Activated CD8-positive, alpha-beta memory T cell treated with anti-CD3 and anti-CD28 coated beads, Interleukin-2, amount 10 ng/mL, durations not matched to agents 7 days and 5 days (primary cell): ENCODE data around the gene CALY. TPM values are rescaled to one million over a fixed set of nuclear protein-coding genes. Genes with fewer than 3 reads are reported as not detected.

Experiments
- ATAC-seq: fragments of 150-1000 bp; cut with Tn5 transposase; one replicate; pipeline ENCODE4 v1.10.0; 2021; ENCODE audit warnings: moderate library complexity
- CTCF ChIA-PET: fragments of 350-600 bp; sonication (Branson Sonifier 250); formaldehyde crosslinking; loops from one replicate; lab custom pipeline; 2021; ENCODE audit warnings: antibody characterized with exemption; lab: Charles Lee
- DNase-seq: peaks from one replicate; pipeline ENCODE4 v3.0.0-alpha.2; 2020
- H3K27ac Mint-ChIP-seq: one replicate; pipeline ENCODE4 v1.8.0; 2021; ENCODE audit warnings: mild to moderate bottlenecking, mixed read lengths
- H3K27me3 Mint-ChIP-seq: one replicate; pipeline ENCODE4 v1.8.0; 2021; ENCODE audit warnings: mixed read lengths
- H3K36me3 Mint-ChIP-seq: one replicate; pipeline ENCODE4 v1.8.0; 2021; ENCODE audit warnings: mild to moderate bottlenecking, mixed read lengths
- H3K4me1 Mint-ChIP-seq: one replicate; pipeline ENCODE4 v1.8.0; 2021; ENCODE audit warnings: mixed read lengths
- H3K4me3 Mint-ChIP-seq: one replicate; pipeline ENCODE4 v1.8.0; 2021; ENCODE audit warnings: mild to moderate bottlenecking, moderate library complexity, mixed read lengths
- H3K9me3 Mint-ChIP-seq: one replicate; pipeline ENCODE4 v1.8.0; 2022; ENCODE audit warnings: low read depth, mixed read lengths
- total RNA-seq, 2 experiments: library from RNA; stranded (reverse); gene quantifications; one replicate each; pipeline ENCODE4 v1.2.3, GENCODE V29; 2021

CALY gene
- total RNA-seq, 2 experiments from 2014 or later: not detected

GRCh38 chr10:133361773-133362441 is 25.2 kb upstream of the CALY start:
- no peak for DNase-seq
- CTCF ChIA-PET: interaction anchor here (0.6 to 1.9 kb wide), 4 partner anchors 9 to 47 kb away, joined by 3 to 8 read pairs (median 4); partner anchors contain the start of gene PRAP1
- Mint-ChIP-seq H3K27me3 (no peaks in the 10 kb centered on the region), H3K9me3 (no peaks in the 10 kb centered on the region), H3K36me3 (peaks cover 2% of the 10 kb centered on the region), H3K4me3 (peak overlapping the region; percentile 13), H3K27ac (peak overlapping the region; percentile 16), H3K4me1 (peaks cover 10% of the 10 kb centered on the region)
- no peak for ATAC-seq

GRCh38 chr10:133361227-133361626 is 24.5 kb upstream of the CALY start:
- CTCF ChIA-PET: interaction anchor here (0.8 to 1.9 kb wide), 3 partner anchors 9 to 31 kb away, joined by 4 to 8 read pairs (median 4); partner anchors contain the start of gene PRAP1
- no peaks in the 10 kb centered on the region for H3K27me3 Mint-ChIP-seq
- H3K9me3 Mint-ChIP-seq: no peaks in the 10 kb centered on the region
- peaks cover 2% of the 10 kb centered on the region for H3K36me3 Mint-ChIP-seq
- H3K4me1 Mint-ChIP-seq: peaks cover 10% of the 10 kb centered on the region
- ATAC-seq: no peak
- H3K27ac Mint-ChIP-seq: no peak overlapping the region
- no peak for DNase-seq
- peak overlapping the region; percentile 13 for H3K4me3 Mint-ChIP-seq

DNA sequence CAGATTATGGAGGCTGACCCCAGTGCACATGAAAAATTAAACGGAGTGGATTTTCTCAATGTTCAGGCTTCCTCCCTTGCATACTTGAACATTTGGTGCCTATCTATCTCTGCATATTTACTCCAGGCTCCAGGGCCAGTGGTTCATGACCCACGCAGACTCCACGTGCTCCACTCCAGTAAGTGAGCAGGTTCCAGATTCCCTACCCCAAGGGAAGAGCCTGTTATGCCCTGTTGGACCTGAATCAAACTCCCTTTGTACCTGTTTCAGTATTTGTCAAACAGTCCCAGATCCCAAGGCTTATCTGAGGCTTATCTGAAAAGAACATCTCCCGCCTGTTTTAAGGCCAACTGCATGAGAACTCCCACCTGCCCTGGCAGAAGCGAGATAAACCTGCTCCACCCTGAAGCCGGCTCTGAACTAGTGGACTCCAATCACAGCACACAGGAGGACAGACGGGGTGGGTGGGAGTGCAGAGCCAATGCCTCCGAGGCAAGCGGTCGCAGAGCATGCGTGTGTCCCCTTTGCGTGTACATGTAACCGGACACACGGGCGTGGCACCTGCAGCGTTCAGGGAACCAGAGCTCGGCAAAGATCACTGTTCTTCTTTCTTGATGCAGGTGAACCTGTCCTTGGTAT is 23.4 kb upstream of the CALY start:
- no peaks in the 10 kb centered on the region for H3K27me3 Mint-ChIP-seq
- peaks cover 13% of the 10 kb centered on the region for H3K4me1 Mint-ChIP-seq
- H3K36me3 Mint-ChIP-seq: peaks cover 2% of the 10 kb centered on the region
- no peak for DNase-seq
- ATAC-seq: no peak
- no peak overlapping the region for H3K27ac Mint-ChIP-seq
- H3K4me3 Mint-ChIP-seq: no peak overlapping the region
- H3K9me3 Mint-ChIP-seq: no peaks in the 10 kb centered on the region
- CTCF ChIA-PET: no interaction called here

DNA sequence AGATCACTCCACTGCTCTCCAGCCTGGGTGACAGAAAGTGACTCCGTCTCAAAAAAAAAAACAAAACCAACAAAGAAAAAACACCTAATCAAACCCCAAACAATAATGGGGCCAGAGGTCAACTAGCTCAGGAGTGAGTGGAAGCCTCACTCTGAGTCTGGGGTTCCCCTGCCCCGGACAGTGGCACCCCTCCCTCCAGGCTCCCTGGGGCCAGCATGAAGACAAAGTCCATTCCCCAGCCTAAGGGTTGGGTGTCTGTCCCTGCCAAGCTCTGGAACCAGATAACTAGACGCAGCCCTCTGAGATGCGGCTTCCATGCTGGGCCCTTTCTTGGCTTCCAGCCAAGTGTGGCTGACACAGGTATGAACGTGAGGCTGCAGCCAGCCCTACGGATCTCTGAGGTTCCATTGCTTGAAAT is 22.9 kb upstream of the CALY start:
- Mint-ChIP-seq H3K27ac (no peak overlapping the region), H3K9me3 (no peaks in the 10 kb centered on the region), H3K27me3 (no peaks in the 10 kb centered on the region), H3K36me3 (peaks cover 2% of the 10 kb centered on the region), H3K4me3 (no peak overlapping the region), H3K4me1 (peaks cover 13% of the 10 kb centered on the region)
- ATAC-seq (no peak), DNase-seq (no peak)
- CTCF ChIA-PET: interaction anchor here (1.0 to 1.5 kb wide), 2 partner anchors 30 to 45 kb away, joined by 3 to 7 read pairs; no protein-coding TSS in a partner anchor

GRCh38 chr10:133358925-133359310 is 22.2 kb upstream of the CALY start:
- DNase-seq (no peak), ATAC-seq (no peak)
- H3K27ac Mint-ChIP-seq: no peak overlapping the region
- H3K4me3 Mint-ChIP-seq: no peak overlapping the region
- H3K27me3 Mint-ChIP-seq: no peaks in the 10 kb centered on the region
- H3K4me1 Mint-ChIP-seq: peaks cover 13% of the 10 kb centered on the region
- H3K9me3 Mint-ChIP-seq: no peaks in the 10 kb centered on the region
- CTCF ChIA-PET: interaction anchor here (0.6 to 1.5 kb wide), 3 partner anchors 28 to 45 kb away, joined by 3 to 7 read pairs (median 3); no protein-coding TSS in a partner anchor
- H3K36me3 Mint-ChIP-seq: peaks cover 2% of the 10 kb centered on the region

- ATAC-seq: peak; percentile 28
- H3K27ac Mint-ChIP-seq: no peak overlapping the region
- no peak for DNase-seq
- H3K4me1 Mint-ChIP-seq: peaks cover 13% of the 10 kb centered on the region
- CTCF ChIA-PET: interaction anchor here (0.6 to 1.5 kb wide), 7 partner anchors 10 to 83 kb away, joined by 3 to 7 read pairs (median 3); no protein-coding TSS in a partner anchor
- no peaks in the 10 kb centered on the region for H3K9me3 Mint-ChIP-seq
- H3K36me3 Mint-ChIP-seq: peaks cover 2% of the 10 kb centered on the region
- no peak overlapping the region for H3K4me3 Mint-ChIP-seq
- no peaks in the 10 kb centered on the region for H3K27me3 Mint-ChIP-seq
These were observed 21.6 kb upstream of the CALY start for GRCh38 chr10:133358162-133358924.

DNA sequence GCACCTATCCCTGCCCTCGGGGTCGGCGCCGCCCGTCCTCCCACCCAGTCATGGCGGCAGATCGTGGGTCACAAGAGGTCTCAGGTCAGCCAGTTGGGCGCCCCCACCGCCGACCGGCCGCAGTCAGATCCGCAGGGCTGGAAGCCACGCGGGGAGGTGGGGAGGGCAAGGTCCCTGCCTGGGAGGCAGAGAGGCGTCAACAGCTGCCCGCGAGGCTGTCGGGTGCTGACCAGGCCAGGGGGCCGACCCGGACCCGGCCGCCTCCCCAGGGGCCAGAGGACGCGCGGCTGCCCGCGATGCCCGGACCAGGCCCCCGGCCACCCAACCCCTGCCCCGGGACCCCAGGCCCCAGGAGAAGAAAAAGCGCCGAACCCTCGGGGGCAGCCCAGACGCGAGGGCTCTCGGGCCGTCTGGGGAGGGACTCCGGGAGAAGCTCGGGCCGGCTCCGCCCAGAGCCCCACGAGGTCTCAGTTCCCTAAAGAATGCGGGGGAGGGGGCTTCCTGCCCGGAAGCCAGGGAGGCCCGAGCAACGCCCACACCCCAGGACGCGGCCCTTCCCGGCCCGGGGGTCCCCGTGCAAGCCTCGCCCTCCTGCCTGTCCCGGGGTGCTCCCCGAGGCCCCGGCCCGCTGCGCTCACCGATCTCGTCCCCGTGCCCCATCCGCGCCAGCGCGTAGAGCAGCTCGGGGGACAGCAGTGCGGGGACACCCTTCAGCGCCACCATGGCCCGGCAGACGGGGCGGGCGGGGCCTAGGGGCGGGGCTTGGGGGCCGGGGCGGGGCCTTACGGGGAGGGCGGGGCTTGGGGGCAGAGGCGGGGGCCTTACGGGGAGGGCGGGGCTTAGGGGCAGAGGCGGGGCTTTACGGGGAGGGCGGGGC is 20.8 kb upstream of the CALY start, which contains the start of gene FUOM:
Gene FUOM, minus strand, starts transcription at position 735 of the 877 bp plus-strand sequence. Its CDS starts 12 bp downstream, at position 723.
- peak; percentile 75 for DNase-seq
- no peaks in the 10 kb centered on the region for H3K27me3 Mint-ChIP-seq
- H3K9me3 Mint-ChIP-seq: no peaks in the 10 kb centered on the region
- H3K4me1 Mint-ChIP-seq: peaks cover 13% of the 10 kb centered on the region
- H3K4me3 Mint-ChIP-seq: peak within 1 kb of the TSS; percentile 62
- CTCF ChIA-PET: interaction anchor here (0.7 to 1.5 kb wide), 5 partner anchors 9 to 82 kb away, joined by 3 to 7 read pairs (median 3); no protein-coding TSS in a partner anchor
- H3K27ac Mint-ChIP-seq: no peak within 1 kb of the TSS
- H3K36me3 Mint-ChIP-seq: peaks cover 2% of the 10 kb centered on the region
- peak; percentile 91 for ATAC-seq

- DNase-seq (no peak), ATAC-seq (no peak)
- peak overlapping the region; percentile 62 for H3K4me3 Mint-ChIP-seq
- H3K9me3 Mint-ChIP-seq: no peaks in the 10 kb centered on the region
- H3K27me3 Mint-ChIP-seq: no peaks in the 10 kb centered on the region
- no peak overlapping the region for H3K27ac Mint-ChIP-seq
- CTCF ChIA-PET: interaction anchor here (1.1 to 1.5 kb wide), 5 partner anchors 27 to 82 kb away, joined by 3 to 7 read pairs (median 3); no protein-coding TSS in a partner anchor
- H3K4me1 Mint-ChIP-seq: peaks cover 7% of the 10 kb centered on the region
- no peaks in the 10 kb centered on the region for H3K36me3 Mint-ChIP-seq
These were observed 20.0 kb upstream of the CALY start for GRCh38 chr10:133356549-133357284.

DNA sequence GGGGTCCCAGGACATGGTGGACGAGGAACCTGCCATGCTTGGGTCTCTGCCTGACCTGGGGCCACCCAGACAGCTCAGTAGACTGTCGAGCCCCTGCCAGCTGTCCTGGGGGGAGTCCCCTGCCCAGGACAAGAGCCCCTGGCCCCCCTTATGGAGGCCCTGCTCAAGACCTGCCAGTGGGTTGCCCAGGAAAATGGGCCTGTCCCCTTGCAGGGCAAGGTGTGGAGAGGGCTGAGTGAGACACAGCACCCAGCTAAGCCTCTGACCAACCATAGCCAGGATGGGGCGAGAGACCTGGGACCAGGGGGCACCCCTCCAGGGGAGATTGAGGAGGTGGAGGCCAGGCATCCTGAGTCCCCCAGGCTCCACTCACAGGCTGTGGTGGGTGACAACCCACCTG is 19.3 kb upstream of the CALY start:
- Mint-ChIP-seq H3K27me3 (no peaks in the 10 kb centered on the region), H3K27ac (no peak overlapping the region), H3K9me3 (no peaks in the 10 kb centered on the region), H3K4me3 (no peak overlapping the region), H3K4me1 (peaks cover 2% of the 10 kb centered on the region), H3K36me3 (no peaks in the 10 kb centered on the region)
- CTCF ChIA-PET: interaction anchor here (1.1 to 1.2 kb wide), 2 partner anchors 27 to 35 kb away, joined by 3 read pairs; no protein-coding TSS in a partner anchor
- no peak for DNase-seq
- no peak for ATAC-seq

DNA sequence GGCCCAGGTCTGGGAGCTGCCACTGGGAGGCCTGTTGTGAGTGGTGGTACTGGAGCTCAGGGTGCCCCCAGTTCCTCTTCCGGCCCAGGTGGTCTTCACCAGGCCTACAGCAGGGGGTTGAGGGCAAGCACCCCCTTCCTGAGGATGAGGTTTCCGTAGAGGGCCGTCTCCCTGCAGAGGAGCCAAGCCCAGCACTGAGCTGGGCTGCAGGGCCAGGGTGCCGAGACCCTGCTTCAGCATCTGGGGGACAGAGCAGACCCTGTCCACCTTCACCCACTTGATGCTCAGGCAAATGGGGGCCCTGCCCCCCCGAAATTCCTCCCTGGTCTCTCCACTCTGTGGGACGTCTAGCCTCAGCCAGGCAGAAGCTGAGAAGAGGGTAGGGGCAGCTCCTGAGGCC is 18.6 kb upstream of the CALY start:
- Mint-ChIP-seq H3K27ac (no peak overlapping the region), H3K4me1 (peaks cover 2% of the 10 kb centered on the region), H3K9me3 (no peaks in the 10 kb centered on the region), H3K27me3 (no peaks in the 10 kb centered on the region), H3K4me3 (no peak overlapping the region), H3K36me3 (no peaks in the 10 kb centered on the region)
- DNase-seq (no peak), ATAC-seq (no peak)
- CTCF ChIA-PET: interaction anchor here (1.2 kb wide), 1 partner anchor 26 kb away, joined by 3 read pairs; no protein-coding TSS in a partner anchor

GRCh38 chr10:133354672-133355240 is 18.1 kb upstream of the CALY start:
- peaks cover 2% of the 10 kb centered on the region for H3K4me1 Mint-ChIP-seq
- ATAC-seq: no peak
- H3K9me3 Mint-ChIP-seq: no peaks in the 10 kb centered on the region
- H3K27ac Mint-ChIP-seq: no peak overlapping the region
- H3K27me3 Mint-ChIP-seq: no peaks in the 10 kb centered on the region
- CTCF ChIA-PET: no interaction called here
- no peak for DNase-seq
- H3K4me3 Mint-ChIP-seq: no peak overlapping the region
- no peaks in the 10 kb centered on the region for H3K36me3 Mint-ChIP-seq
